Psoas muscle (tissue), 8 donors: Measurements from ENCODE around the gene SUCNR1. TPM values are rescaled to one million over a fixed set of nuclear protein-coding genes. Genes with fewer than 3 reads are reported as not detected.
"Not testable (repeated sequence)": the region's sequence is repeated elsewhere in the genome, so short reads cannot be mapped to it uniquely, and the experiment has no call there.

Experiments
- ATAC-seq, 4 donors: fragments of 200-7000 bp; cut with Tn5 transposase; one replicate each; pipeline ENCODE4 v1.9.1; 2020; ENCODE audit warnings: moderate library complexity in 3 of 4, mild to moderate bottlenecking in 2 of 4
- DNase-seq, 2 donors: peaks; one replicate each; pipeline ENCODE4 v3.0.0-alpha.2; 2020
- H3K27ac ChIP-seq: fragments of 200-600 bp; one replicate; pipeline ENCODE4 v1.8.0; 2022
- H3K27me3 ChIP-seq, 3 donors: fragments of 200-600 bp in 1 of 3; one replicate each; pipeline versions ENCODE4 v1.6.1 to v1.8.0; 2013 to 2022; ENCODE audit warnings: low read length in 2 of 3, mild to moderate bottlenecking in 2 of 3, moderate library complexity in 1 of 3; ENCODE audit not compliant: insufficient read depth in 3 of 3
- H3K36me3 ChIP-seq, 2 donors: fragments of 200-600 bp in 1 of 2; one replicate each; pipeline versions ENCODE4 v1.6.1 to v1.8.0; 2013 to 2022; ENCODE audit warnings: low read depth in 1 of 2, mild to moderate bottlenecking in 1 of 2, moderate library complexity in 1 of 2; ENCODE audit not compliant: insufficient read depth in 1 of 2
- H3K4me1 ChIP-seq: fragments of 200-600 bp; one replicate; pipeline ENCODE4 v1.8.0; 2022
- H3K4me3 ChIP-seq: fragments of 200-600 bp; one replicate; pipeline ENCODE4 v1.8.0; 2022; ENCODE audit warnings: mild to moderate bottlenecking
- H3K9me3 ChIP-seq: fragments of 200-600 bp; one replicate; pipeline ENCODE4 v1.8.0; 2022
- WGBS, 3 donors: extraction: QIAGEN DNeasy Blood & Tissue Kit; methylation state at CpG; one replicate each; pipeline versions ENCODE4 v1.1.6 to v1.1.7; 2013; 5-methylcytosine and 5-hydroxymethylcytosine counted together
- intact Hi-C, 2 donors: fragments of 100-400 bp; cut with DNase I; formaldehyde crosslinking; loops; one replicate each; pipeline versions ENCODE4 v1.11.0 to v1.14.2; 2022
- polyA plus RNA-seq, 3 donors: library from polyadenylated mRNA; stranded (reverse); fragments of 200-250 nt; gene quantifications; one replicate each; pipeline ENCODE4 v1.2.3, GENCODE V29; 2013
- total RNA-seq, 4 donors: library from RNA; stranded (reverse); fragmentation: NEBNext Ultra II Directional in 2 of 4; extraction: Animal tissue kit (Norgen Biotek cat#: 25700) in 2 of 4; gene quantifications; one replicate each; pipeline versions ENCODE4 v1.2.1 to v1.2.4, GENCODE V29; 2021 to 2023
- TF ChIP-seq, protein P1 (sequence below): fragments of 200-600 bp; IDR thresholded peaks from one replicate; pipeline ENCODE4 v1.8.0; 2022; ENCODE audit warnings: antibody characterized with exemption
- donor health status: healthy with polysubstance abuse.
- donor health status: DM: no; HTN: no; CAD: no; lungs with moderate emphysema.
- donor health status: Bipolar disorder and iron deficiency.
- donor health status: healthy.
- donor health status: DM: yes; HTN: yes; CAD: no.
- donor health status: DM: no; HTN: no; CAD: no.
- donor health status: DM: no; HTN: no; CAD: no.
- donor health status: DM: yes; HTN: yes; CAD: no.

The SUCNR1 gene
- total and polyA plus RNA-seq, 7 donors, result 0.01 to 0.32 (median 0.13) TPM; not detected in 2

DNA sequence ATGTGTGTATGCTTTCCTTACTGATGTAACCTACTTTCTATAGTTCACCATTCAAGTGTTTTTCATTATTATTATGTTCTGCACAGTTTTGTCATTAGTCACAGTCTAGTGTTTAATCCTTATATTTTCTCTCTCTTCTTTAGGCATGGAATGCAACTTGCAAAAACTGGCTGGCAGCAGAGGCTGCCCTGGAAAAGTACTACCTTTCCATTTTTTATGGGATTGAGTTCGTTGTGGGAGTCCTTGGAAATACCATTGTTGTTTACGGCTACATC, 6.9 kb downstream of the SUCNR1 start:
- DNase-seq (no peak), ATAC-seq (no peak)
- Histone ChIP-seq H3K9me3 (no peaks in the 10 kb centered on the region), H3K27ac (no peak overlapping the region), H3K4me3 (no peak overlapping the region), H3K27me3 (no peaks in the 10 kb centered on the region), H3K4me1 (no peaks in the 10 kb centered on the region), H3K36me3 (no peaks in the 10 kb centered on the region)
- TF ChIP-seq, protein P1, sequence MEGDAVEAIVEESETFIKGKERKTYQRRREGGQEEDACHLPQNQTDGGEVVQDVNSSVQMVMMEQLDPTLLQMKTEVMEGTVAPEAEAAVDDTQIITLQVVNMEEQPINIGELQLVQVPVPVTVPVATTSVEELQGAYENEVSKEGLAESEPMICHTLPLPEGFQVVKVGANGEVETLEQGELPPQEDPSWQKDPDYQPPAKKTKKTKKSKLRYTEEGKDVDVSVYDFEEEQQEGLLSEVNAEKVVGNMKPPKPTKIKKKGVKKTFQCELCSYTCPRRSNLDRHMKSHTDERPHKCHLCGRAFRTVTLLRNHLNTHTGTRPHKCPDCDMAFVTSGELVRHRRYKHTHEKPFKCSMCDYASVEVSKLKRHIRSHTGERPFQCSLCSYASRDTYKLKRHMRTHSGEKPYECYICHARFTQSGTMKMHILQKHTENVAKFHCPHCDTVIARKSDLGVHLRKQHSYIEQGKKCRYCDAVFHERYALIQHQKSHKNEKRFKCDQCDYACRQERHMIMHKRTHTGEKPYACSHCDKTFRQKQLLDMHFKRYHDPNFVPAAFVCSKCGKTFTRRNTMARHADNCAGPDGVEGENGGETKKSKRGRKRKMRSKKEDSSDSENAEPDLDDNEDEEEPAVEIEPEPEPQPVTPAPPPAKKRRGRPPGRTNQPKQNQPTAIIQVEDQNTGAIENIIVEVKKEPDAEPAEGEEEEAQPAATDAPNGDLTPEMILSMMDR, result no peak
- intact Hi-C loops, result no loop called here
- WGBS, 3 donors, result 57 to 78% (median 64%) methylated on average over 2 of the region's 2 CpGs

DNA sequence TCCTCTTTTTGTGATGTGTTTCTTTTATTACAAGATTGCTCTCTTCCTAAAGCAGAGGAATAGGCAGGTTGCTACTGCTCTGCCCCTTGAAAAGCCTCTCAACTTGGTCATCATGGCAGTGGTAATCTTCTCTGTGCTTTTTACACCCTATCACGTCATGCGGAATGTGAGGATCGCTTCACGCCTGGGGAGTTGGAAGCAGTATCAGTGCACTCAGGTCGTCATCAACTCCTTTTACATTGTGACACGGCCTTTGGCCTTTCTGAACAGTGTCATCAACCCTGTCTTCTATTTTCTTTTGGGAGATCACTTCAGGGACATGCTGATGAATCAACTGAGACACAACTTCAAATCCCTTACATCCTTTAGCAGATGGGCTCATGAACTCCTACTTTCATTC, 7.7 kb downstream of the SUCNR1 start:
- no peaks in the 10 kb centered on the region for H3K9me3 ChIP-seq
- H3K27me3 ChIP-seq, result no peaks in the 10 kb centered on the region
- 82% methylated on average over 6 of the region's 6 CpGs for WGBS, 3 donors
- ATAC-seq (no peak), DNase-seq (no peak)
- H3K36me3 ChIP-seq, result no peaks in the 10 kb centered on the region
- no peak overlapping the region for H3K27ac ChIP-seq
- TF ChIP-seq, protein P1, result no peak
- intact Hi-C loops, result no loop called here
- H3K4me3 ChIP-seq, result no peak overlapping the region
- no peaks in the 10 kb centered on the region for H3K4me1 ChIP-seq

DNA sequence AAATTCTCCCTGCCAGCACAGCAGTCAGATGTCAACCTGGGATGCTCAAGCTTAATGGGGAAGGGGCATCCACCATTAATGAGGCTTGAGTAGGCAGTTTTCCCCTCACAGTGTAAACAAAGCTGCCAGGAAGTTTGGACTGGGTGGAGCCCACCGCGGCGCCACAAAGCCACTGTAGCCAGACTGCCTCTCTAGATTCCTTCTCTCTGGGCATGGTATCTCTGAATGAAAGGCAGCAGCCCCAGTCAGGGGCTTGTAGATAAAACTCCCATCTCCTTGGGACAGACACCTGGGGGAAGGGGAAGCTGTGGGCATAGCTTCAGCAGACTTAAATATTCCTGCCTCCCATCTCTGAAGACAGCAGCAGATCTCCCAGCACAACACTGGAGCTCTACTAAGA, 12.0 kb downstream of the SUCNR1 start:
- H3K9me3 ChIP-seq, H3K27ac ChIP-seq, H3K27me3 ChIP-seq, H3K4me3 ChIP-seq, H3K4me1 ChIP-seq, ATAC-seq, H3K36me3 ChIP-seq, intact Hi-C loops, DNase-seq: not testable (repeated sequence)
- 71 to 86% (median 81%) methylated on average over 3 of the region's 3 CpGs for WGBS, 3 donors

DNA sequence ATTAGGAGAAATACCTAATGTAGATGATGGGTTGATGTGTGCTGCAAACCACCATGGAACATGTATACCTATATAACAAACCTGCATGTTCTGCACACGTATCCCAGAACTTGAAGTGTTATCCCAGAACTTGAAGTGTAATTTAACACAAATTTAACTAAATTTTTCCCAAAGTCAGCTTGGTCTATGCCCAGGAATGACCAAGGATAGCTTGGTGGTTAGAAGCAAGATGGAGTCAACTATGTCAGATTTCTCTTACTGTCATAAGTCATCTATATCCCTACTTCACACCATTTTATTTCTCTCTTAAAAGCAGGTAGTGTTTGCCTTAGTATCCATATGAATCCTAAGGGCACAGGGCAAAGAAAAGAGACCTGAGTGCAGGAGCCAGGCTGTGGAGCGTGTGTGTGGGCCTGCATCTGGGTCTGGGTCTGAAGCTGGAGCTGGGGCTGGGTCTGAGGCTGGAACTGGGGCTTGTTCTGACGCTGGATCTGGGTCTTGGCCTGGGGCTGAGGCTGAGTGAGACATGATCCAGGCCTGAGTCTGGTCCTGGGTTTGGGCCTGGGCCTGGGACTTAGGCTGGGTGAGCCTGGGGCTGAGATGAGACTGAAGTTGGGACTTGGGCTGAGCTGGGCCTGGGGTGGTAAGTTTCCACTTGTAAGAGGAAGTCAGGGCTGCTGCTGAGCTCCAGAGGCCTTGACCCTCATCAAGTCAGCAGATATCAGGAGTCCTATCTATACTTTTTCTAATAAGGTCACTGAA, 14.2 kb downstream of the SUCNR1 start:
- H3K36me3 ChIP-seq, H3K9me3 ChIP-seq, ATAC-seq, H3K4me1 ChIP-seq, H3K27ac ChIP-seq, H3K4me3 ChIP-seq, DNase-seq, intact Hi-C loops, H3K27me3 ChIP-seq: not testable (repeated sequence)
- 95 to 100% (median 97%) methylated on average over 1 of the region's 3 CpGs for WGBS, 3 donors

DNA sequence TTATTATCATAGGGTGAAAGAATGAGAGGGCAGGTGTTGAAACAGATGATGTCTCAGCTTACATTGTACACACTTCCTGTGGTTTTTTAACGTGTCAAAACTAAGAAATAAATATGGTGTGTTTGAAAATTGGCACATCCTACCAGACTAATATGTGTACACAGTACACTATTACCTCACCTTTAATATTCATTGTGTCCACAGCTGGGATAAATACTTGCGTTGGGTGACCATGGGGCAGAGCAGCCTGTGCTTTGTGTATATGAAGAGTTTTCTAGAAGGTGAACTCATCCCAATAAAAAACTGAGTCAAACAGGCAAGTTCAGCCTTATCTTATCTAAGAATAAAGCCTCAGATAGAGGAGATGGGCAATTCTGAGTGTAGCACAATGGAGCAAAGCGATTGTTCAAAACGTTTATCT, 17.3 kb downstream of the SUCNR1 start:
- Histone ChIP-seq H3K27me3 (no peaks in the 10 kb centered on the region), H3K4me3 (no peak overlapping the region), H3K36me3 (no peaks in the 10 kb centered on the region), H3K9me3 (no peaks in the 10 kb centered on the region), H3K27ac (no peak overlapping the region), H3K4me1 (no peaks in the 10 kb centered on the region)
- intact Hi-C loops, result no loop called here
- 54 to 57% (median 55%) methylated on average over 4 of the region's 4 CpGs for WGBS, 3 donors
- ATAC-seq (no peak), DNase-seq (no peak)
- TF ChIP-seq, protein P1, result no peak

DNA sequence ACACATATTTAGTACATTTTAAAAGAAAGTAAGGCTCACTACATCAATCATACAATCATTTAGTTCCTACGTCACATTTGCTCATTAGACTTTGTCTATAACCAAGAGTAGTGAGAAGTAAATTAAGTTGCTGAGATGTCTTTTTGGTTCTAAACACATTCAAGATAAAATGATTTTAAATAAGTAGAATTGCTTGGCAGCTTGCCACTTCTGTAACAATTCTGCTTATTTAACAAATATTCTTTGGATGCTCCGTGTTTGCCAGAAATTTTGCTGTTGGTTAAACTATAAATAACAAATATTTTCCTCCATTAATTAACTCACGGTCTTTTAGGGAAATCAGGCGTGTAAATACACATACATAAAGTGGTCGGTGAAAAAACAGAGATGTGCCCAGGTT, 18.3 kb downstream of the SUCNR1 start:
- Histone ChIP-seq H3K27me3 (no peaks in the 10 kb centered on the region), H3K4me3 (no peak overlapping the region), H3K4me1 (no peaks in the 10 kb centered on the region), H3K27ac (no peak overlapping the region), H3K9me3 (no peaks in the 10 kb centered on the region), H3K36me3 (no peaks in the 10 kb centered on the region)
- TF ChIP-seq, protein P1, result no peak
- DNase-seq (no peak), ATAC-seq (no peak)
- intact Hi-C loops, result no loop called here
- 58 to 63% (median 60%) methylated on average over 5 of the region's 5 CpGs for WGBS, 3 donors
